Nephron progenitor cell (in vitro differentiated cells): ENCODE data around the gene PTBP3.

ENCODE experiments used
- DNase-seq: peaks from one replicate; pipeline ENCODE4 v3.0.0; 2021
- H3K27ac Mint-ChIP-seq: 2 replicates; pipeline ENCODE4 v1.8.0; 2021; ENCODE audit warnings: mild to moderate bottlenecking, moderate library complexity, mixed read lengths
- H3K27me3 Mint-ChIP-seq: 2 replicates; pipeline ENCODE4 v1.8.0; 2021; ENCODE audit warnings: mild to moderate bottlenecking, low read depth, mixed read lengths; ENCODE audit not compliant: poor library complexity
- H3K36me3 Mint-ChIP-seq: 2 replicates; pipeline ENCODE4 v1.8.0; 2021; ENCODE audit warnings: low read depth, mixed read lengths
- H3K4me1 Mint-ChIP-seq: 2 replicates; pipeline ENCODE4 v1.8.0; 2021; ENCODE audit warnings: mixed read lengths
- H3K4me3 Mint-ChIP-seq: 2 replicates; pipeline ENCODE4 v1.8.0; 2021; ENCODE audit warnings: mild to moderate bottlenecking, moderate library complexity, mixed read lengths
- H3K9me3 Mint-ChIP-seq: 2 replicates; pipeline ENCODE4 v1.8.0; 2021; ENCODE audit warnings: mild to moderate bottlenecking, moderate library complexity, mixed read lengths
- TF ChIP-seq, protein P1 (sequence below): fragments of 200-600 bp; sonication (generic); IDR thresholded peaks from 2 replicates; pipeline ENCODE4 v1.5.0; 2021; ENCODE audit warnings: antibody characterized with exemption

The PTBP3 gene

DNA sequence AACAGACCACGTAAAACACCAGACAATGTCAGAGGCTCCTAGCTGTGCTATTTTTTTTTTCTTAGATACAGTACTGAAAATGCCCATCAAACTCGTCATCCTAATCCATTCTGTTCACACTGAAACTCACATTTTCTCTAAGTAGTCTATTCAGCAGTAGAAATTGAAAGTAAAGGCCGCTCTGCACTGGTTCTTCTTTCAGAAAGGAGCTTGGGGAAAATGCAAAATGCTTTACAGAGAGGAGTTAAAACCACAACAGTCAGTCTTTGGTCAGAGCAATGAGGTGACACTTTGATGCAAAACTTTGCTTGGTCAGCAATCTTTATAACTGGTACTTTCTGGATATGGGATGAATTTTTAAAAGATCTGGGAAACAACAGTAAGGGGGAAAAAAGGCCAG is 114.5 kb downstream of the PTBP3 start:
- Mint-ChIP-seq H3K36me3 (peaks cover 39% of the 10 kb centered on the region), H3K27ac (no peak overlapping the region), H3K4me1 (peaks cover 7% of the 10 kb centered on the region), H3K4me3 (no peak overlapping the region), H3K27me3 (no peaks in the 10 kb centered on the region), H3K9me3 (no peaks in the 10 kb centered on the region)
- TF ChIP-seq, protein P1, sequence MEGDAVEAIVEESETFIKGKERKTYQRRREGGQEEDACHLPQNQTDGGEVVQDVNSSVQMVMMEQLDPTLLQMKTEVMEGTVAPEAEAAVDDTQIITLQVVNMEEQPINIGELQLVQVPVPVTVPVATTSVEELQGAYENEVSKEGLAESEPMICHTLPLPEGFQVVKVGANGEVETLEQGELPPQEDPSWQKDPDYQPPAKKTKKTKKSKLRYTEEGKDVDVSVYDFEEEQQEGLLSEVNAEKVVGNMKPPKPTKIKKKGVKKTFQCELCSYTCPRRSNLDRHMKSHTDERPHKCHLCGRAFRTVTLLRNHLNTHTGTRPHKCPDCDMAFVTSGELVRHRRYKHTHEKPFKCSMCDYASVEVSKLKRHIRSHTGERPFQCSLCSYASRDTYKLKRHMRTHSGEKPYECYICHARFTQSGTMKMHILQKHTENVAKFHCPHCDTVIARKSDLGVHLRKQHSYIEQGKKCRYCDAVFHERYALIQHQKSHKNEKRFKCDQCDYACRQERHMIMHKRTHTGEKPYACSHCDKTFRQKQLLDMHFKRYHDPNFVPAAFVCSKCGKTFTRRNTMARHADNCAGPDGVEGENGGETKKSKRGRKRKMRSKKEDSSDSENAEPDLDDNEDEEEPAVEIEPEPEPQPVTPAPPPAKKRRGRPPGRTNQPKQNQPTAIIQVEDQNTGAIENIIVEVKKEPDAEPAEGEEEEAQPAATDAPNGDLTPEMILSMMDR, result no peak
- no peak for DNase-seq

DNA sequence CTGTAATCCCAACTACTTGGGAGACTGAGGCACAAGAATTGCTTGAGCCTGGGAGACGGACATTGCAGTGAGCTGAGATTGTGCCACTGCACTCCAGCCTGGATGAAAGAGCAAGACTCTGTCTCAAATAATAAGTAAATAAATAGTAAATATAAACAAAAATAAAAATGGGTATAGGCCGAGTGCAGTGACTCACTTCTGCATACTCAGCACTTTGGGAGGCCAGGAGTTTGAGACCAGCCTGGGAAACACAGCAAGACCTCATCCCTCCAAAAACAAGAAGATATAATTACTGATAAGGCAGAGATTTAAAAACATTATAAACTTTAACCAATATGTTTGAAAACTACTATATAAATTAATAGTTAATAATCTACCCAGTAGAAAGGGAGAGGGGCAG is 120.5 kb downstream of the PTBP3 start:
- peaks cover 16% of the 10 kb centered on the region for H3K9me3 Mint-ChIP-seq
- TF ChIP-seq, protein P1, result no peak
- H3K4me1 Mint-ChIP-seq, result peaks cover 7% of the 10 kb centered on the region
- no peak overlapping the region for H3K27ac Mint-ChIP-seq
- peaks cover 70% of the 10 kb centered on the region for H3K36me3 Mint-ChIP-seq
- no peaks in the 10 kb centered on the region for H3K27me3 Mint-ChIP-seq
- no peak for DNase-seq
- no peak overlapping the region for H3K4me3 Mint-ChIP-seq

DNA sequence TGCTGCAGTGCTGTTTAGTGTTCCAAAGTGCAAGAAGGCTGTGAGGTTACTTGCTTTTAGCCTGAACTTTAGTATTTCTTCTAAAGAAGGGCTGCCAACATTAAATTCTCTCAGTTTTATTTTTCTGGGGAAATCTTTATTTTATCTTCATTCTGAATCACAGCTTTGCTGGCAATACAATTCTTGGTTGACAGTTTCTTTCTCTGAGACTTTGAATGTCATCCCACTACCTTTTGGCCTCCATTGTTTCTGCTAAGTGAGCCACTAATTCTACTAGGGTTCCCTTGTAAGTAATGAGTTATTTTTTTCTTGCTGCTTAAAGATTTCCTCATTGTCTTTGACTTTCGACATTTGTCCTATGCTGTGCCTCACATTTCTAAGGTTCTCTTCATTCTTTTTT is 126.0 kb downstream of the PTBP3 start:
- Mint-ChIP-seq H3K27ac (no peak overlapping the region), H3K27me3 (no peaks in the 10 kb centered on the region), H3K9me3 (peaks cover 54% of the 10 kb centered on the region), H3K4me3 (no peak overlapping the region), H3K4me1 (no peaks in the 10 kb centered on the region), H3K36me3 (peaks cover 94% of the 10 kb centered on the region)
- DNase-seq, result no peak
- TF ChIP-seq, protein P1, result no peak

DNA sequence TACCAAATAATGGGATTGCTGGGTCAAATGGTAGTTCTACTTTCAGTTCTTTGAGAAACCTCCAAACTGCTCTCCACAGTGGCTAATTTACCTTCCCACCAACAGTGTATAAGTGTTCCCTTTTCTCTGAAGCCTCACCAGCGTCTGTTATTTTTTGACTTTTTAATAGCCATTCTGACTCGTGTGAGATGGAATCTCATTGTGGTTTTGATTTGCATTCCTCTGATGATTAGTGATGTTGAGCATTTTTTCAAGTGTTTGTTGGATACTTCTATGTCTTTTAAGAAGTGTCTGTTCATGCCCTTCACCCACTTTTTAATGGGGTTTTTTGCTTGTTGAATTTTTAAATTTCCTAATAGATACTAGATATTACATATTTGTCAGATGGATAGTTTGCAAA is 129.9 kb downstream of the PTBP3 start:
- Mint-ChIP-seq H3K36me3 (peaks cover 62% of the 10 kb centered on the region), H3K27ac (no peak overlapping the region), H3K4me3 (no peak overlapping the region), H3K27me3 (no peaks in the 10 kb centered on the region), H3K4me1 (peaks cover 9% of the 10 kb centered on the region), H3K9me3 (peaks cover 47% of the 10 kb centered on the region)
- TF ChIP-seq, protein P1, result no peak
- DNase-seq, result no peak

DNA sequence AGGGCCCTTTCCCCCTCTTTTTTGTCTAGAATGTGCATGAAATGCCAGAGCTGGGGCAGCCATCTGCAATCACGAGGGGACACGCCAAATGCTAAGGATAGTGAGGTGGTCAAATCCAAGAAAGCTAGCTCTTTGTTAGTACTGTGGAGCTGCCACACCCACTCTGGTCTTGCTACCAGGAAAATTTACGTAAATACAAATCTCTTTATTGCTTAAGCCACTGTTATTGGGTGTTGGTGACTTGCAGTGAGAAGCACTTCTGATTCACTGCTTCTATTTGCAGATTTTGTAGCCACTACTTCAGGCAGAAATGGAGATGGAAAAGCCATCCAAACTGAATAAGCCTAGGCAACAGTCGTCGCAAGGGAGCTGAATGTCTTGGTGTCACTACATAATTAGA is 132.7 kb downstream of the PTBP3 start:
- H3K9me3 Mint-ChIP-seq, result peaks cover 32% of the 10 kb centered on the region
- peaks cover 18% of the 10 kb centered on the region for H3K4me1 Mint-ChIP-seq
- no peak overlapping the region for H3K4me3 Mint-ChIP-seq
- TF ChIP-seq, protein P1, result no peak
- no peak overlapping the region for H3K27ac Mint-ChIP-seq
- no peak for DNase-seq
- H3K36me3 Mint-ChIP-seq, result peaks cover 34% of the 10 kb centered on the region
- peaks cover 6% of the 10 kb centered on the region for H3K27me3 Mint-ChIP-seq

DNA sequence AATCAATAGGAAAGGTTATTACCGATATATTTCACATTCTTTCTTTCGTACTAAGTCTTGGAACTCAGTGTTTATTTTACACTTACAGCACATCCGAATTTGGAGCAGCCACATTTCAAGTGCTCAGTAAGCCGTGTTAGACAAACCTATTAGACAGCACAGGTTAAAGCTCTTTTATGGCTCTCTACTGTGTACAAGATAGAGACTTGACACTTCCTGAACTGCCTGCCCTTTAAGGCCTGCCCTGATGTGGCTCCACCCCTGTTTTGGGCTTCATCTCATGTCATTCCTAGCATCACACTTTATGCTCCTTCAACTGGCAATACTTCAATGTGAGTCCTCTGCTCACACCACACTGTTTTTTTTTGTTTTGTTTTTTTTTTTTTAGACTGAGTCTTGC is 134.8 kb downstream of the PTBP3 start:
- Mint-ChIP-seq H3K4me3 (no peak overlapping the region), H3K9me3 (peaks cover 15% of the 10 kb centered on the region), H3K27ac (no peak overlapping the region), H3K36me3 (peaks cover 14% of the 10 kb centered on the region), H3K4me1 (peaks cover 37% of the 10 kb centered on the region), H3K27me3 (peaks cover 6% of the 10 kb centered on the region)
- DNase-seq, result no peak
- TF ChIP-seq, protein P1, result no peak
